Occipital lobe (tissue), 2 donors: Measurements from ENCODE around the gene TCP10L. TPM values are rescaled to one million over a fixed set of nuclear protein-coding genes. Genes with fewer than 3 reads are reported as not detected.
"Not testable (repeated sequence)": the region's sequence is repeated elsewhere in the genome, so short reads cannot be mapped to it uniquely, and the experiment has no call there.

Experiments
- DNase-seq: peaks from one replicate; lab custom pipeline; 2025; lab: John Stamatoyannopoulos, UW
- total RNA-seq: library from RNA; depleted of rRNA; stranded (reverse); fragments of >200 nt; gene quantifications from one replicate; pipeline ENCODE4 v1.2.3, GENCODE V29; 2014

The TCP10L gene
- total RNA-seq, 1 donor from 2014 or later = 1.9 TPM

DNA sequence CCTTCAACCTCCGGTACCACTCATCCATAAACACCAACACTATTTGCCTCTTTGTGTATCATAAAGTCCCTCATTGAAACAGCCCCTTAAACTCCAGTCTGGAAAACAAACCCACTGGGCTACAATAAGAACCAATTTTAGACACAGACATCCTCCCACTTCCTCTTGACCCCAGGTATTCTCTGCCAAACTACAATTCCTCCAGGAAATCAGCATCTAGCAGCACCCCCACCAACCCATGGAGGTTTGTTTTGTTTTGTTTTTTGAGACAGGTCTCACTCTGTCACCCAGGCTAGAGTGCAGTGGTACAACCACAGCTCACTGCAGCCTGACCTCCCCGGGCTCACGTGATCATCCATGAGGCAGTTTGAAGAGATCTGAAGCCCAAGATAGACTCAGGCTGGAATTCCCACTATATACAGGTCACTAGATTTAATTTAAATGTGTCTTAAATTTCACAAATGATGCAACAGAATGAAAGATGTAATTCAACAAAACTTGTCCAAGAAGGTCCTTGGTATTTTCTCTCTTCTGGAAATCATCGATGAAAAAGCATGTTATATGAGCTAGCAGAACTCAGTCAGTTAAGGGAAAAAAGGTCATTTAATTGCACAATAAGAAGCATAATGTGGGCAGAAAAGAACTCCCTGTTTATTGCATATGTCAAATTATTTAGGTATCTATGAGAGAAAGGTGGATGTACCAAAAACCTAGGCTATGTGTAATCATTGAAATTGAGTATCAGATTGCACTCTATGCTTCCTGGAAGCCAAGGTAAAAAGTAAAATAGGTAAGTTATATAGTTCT, 30.3 kb downstream of the TCP10L start:
- DNase-seq = no peak

DNA sequence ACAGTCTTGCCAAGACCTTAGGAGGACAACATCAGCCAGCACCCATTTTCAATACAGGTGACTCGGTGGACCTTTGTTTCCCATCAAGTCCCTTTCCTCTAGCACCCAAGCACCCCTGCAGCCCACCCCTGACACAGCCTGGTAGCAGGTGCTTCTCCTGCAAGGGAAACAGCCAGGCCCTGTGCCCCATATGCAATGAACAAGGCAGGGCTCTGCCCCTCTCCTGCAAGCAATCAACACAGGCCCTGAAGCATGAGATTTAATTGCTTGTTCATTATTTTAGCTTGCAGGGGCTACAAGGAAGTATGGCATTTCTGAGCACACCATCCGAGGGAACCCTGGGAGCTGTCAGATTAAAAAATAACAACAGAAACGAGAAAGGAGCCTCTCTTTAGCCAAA, 35.4 kb downstream of the TCP10L start:
- DNase-seq = no peak

DNA sequence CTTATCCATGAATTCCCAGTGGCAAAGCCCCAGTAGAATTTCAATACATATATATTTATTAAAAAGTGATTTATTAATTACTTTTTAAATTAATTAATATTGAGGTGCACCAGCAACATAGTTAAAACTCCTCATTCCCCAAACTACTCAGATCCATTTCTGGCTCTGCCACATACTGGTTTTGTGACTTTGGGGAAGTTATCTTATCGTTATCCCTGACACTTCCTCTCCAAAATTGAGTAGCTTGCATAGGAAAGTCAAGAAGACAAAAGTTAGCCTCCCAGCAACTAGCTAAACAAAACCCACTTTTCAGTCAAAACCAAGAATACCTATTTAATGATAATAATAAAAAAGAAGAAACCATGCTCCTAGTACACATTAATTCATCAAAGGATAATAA, 35.9 kb downstream of the TCP10L start:
- no peak for DNase-seq

DNA sequence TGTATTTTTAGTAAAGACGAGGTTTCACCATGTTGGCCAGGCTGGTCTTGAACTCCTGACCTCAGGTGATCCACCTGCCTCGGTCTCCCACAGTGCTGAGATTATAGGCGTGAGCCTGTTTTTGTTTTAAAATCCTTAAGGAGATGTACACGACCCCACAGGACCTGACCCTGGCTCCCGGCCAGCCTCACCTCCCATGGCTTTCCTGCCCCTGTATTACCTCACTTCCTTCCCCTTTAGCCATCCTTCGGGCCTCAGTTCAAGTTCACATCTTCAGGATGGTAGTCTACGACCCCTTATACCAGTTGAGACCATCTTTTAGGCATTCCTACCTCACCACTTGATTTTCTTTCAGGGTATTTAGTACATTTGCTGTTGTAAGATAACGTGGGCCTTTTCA, 36.3 kb downstream of the TCP10L start:
- no peak for DNase-seq

DNA sequence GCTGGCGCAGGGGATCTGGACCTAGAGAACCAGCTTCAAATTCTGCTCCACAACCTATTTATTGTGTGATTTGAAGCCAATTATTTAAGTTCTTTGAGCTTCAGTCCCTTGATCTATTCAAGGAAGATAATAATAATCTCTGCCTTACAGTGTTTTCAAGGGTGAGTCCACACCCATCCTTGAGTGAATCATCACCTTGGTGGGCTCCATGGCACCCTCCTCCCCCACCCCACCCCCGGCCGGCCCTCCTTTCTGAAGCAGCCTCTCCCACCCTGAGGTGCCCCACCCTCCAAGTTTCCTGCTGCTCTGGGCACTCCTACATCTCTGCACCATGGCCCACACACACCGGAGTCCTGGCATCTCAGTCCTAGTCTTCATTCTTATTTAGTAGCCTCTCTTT, 38.3 kb downstream of the TCP10L start:
- no peak for DNase-seq

DNA sequence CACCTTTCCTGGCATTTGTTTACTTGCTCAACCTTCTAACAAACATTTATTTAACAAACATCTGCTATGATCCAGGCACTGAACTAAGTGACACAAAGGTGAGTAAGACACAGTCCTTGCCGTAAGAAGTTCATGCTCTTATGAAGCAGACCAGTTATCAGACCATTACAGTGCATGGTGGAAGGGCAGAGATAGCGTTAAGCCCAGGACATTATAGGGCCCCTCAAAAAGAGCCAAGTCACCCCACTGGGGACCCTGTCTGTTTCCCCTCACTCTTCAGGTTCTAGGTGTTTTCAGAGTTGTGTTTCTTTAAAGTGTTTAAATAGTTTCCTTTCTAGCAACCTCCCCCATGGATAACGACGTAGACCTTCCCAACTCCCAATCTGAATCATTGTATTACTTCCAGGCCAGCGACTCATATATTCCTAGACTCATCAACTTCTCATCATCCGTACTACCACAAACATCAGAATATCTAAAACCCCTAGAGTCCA, 39.3 kb downstream of the TCP10L start:
- no peak for DNase-seq

DNA sequence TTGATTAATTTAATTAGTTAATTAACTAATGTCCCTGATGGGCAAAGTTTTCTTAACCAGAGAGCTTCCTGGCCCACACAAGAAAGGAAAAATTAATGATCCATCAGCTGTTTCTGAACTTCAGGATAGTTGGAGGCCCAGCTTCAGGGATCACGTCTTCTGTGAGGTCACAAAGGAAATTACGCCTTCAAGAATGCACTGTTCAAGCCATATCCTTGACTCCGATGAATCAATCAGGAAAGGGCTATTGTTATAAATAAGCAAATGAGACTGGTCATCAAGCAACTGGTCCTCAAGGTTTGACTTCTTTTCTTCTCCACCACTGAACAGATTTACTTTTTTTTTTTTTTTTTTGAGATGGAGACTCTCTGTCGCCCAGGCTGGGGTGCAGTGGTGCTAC, 40.6 kb downstream of the TCP10L start:
- no peak for DNase-seq

DNA sequence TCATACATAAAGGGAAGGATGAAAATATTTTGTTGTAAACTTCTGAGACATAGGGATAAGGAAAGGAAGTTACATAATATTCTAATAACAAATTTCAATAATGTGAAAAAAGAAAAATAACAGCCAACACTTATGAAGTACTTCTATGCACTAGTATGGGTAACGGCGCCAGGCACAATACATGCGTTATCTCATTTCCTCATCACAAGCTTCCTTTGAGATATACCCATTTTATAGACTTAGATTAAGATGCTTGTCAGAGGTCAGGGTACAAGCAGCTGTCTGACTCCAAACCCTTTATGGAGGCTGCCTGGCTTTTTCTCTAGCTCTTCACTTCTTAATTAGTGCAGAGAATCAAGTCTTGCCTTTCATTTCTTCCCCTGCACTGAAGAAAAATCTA, 41.3 kb downstream of the TCP10L start:
- DNase-seq = no peak

DNA sequence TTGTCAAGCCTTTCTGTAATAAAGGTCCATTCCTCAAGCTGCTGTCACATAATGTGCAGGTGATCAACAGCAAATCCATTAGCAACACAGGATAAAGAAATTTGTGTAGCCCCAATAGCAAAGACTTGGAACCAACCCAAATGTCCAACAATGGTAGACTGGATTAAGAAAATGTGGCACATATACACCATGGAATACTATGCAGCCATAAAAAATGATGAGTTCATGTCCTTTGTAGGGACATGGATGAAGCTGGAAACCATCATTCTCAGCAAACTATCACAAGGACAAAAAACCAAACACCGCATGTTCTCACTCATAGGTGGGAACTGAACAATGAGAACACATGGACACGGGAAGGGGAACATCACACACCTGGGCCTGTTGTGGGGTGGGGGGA, 42.3 kb downstream of the TCP10L start:
- not testable (repeated sequence) for DNase-seq

DNA sequence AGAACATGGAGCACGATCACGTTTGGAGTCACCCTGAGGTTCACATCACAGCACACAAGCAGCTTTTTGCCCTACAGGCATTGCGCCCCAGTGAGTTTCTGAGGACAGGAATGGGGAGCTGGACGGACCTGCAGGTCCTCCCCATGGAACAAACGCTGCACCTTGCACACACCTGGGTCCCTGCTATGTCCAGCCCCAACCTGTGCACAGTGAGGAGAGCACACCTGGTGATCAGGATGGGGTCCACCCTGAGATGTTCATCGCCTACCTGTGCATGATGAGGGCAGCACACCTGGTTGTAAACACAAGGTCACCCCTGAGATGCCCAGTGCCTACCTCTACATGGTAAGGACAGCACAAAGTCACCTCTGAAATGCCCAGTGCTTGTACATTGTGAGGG, 45.9 kb downstream of the TCP10L start:
- DNase-seq = no peak

DNA sequence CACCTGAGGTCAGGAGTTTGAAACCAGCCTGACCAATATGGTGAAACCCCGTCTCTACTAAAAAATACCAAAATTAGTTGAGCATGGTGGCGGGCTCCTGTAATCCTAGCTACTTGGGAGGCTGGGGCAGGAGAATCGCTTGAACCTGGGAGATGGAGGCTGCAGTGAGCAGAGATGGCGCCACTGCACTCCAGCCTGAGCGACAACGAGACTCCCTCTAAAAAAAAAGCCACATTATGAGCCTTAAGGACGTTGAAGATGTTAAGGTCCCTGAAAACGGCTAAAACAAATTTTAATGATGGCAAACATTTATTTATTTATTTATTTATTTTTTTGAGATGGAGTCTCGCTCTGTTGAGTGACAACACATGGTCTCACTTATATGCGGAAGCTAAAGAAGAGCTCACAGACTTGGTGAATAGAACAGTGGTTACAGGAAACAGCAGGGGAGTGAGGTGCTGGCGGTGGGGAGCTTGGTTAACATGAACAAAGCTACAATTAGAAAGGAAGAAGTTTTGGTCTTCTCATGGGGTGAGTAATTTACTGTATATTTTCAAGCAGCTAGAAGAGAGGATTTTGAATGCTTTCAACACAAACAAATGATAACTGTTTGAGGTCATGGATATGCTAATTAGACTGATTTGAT, 47.1 kb downstream of the TCP10L start:
- no peak for DNase-seq

DNA sequence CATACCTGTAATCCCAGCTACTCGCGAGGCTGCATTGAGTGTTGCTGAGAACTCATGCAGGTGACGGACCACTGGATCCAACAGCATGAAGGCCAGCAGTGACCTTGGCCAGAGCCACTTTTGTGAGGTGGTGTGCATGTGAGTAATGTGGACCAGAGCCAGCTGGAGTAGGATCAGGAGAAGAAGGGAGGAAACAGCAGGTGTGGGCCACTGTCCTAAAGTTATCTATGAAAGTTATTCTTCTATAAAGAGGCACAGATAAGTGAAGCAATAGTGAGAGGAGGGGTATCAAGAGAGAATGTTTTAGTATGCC, 47.8 kb downstream of the TCP10L start:
- no peak for DNase-seq

DNA sequence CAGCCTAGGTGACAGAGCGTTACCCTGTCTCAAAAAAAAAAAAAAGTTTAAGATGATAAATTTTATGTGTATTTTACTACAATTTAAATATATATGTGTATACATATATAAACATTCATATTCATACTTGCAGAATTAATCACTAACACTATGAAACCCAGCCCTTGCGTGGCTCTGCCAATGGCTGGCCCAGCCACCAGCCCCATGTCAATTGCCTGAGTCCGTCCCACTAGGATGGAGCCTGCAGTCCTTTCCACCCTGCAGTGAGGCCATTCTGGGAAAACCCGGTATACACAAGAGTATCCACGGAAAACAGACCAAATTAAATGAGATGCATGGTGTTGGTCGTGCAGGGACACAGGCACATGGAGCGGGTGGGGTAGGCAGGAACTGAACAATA, 49.7 kb downstream of the TCP10L start:
- DNase-seq = no peak

DNA sequence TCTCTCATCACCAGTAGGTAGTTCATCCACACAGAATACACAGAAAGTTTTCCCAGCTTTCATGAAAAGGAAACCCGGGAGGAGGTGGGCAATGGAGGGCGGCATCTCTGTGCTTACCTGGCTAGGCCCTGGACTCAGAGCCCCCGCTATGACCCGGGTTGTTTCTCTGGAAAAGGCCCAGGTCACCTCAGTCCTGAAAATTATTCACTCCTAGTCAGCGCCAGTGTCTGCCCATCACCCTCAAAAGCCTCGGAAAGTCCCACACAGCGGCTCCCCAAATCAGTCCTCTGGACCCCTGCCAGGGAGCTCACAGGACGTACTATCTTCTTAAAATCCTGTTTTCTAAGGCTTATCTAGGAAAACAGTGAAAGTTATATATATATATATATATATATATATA, 51.2 kb downstream of the TCP10L start:
- no peak for DNase-seq

DNA sequence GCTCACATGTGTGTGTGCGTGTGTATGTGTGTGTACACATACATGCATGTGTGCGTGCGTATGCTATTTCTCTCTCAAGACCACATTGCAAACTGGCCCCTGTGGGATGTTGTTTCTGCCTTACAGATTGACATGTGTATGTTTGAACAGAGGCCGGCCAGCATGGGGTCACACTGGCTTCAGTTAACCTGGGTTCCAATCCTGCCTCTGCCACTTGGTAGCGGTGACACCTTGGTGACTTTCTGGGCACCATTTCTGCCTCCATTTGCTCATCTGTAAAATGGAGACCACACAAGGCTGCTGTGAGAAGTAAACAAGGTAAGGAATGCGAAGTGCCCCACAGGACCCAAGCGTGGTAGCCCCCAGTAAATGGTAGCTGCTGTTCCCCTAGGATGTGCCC, 51.7 kb downstream of the TCP10L start:
- no peak for DNase-seq

DNA sequence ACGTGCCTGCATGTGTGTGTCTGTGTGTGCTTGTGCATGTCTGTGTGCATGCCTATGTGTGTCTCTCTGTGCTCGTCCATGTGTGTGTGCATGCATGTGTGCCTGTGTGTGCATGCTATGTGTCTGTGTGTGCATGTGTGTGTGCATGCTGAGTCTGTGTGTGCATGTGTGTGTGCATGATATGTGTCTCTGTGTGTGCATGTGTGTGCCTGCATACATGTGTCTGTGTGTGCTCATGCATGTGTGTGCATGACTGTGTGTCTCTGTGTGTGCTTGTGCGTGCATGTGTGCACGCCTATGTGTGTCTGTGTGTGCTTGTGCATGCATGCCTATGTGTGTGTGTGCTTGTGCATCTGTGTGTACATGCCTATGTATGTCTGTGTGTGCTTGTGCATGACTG, 52.3 kb downstream of the TCP10L start:
- DNase-seq = no peak

DNA sequence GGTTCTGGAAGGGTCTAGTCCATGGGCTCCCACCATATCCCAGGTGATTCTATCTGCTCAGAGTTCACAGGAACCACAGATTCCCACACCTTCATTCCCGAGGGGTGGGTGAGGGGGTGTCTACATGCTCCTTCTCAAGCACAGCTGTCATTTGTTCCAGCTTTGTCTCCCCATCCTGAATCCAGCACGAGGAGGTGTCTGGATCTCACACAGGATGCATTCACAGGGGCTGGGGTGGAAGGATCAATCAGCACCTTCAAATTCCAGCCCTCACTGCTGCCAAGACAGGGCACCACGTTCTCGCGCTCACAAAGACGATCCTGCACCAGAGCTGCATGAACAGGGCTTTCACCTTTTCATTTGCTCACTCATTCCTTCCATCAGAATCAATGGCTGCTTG, 52.7 kb downstream of the TCP10L start:
- DNase-seq = no peak

DNA sequence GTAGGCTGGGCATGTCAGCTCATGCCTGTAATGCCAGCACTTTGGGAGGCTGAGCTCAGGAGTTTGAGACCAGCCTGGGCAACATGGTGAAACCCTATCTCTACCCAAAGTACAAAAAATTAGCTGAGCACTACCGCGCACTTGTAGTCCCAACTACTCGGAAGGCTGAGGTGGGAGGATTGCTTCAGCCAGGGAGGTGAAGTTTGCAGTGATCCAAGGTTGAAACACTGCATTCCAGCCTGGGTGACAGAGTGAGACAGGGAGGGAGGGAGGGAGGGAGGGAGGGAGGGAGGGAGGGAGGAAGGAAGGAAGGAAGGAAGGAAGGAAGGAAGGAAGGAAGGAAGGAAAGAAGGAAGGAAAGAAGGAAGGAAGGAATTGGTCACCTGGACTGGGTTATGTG, 53.8 kb downstream of the TCP10L start:
- not testable (repeated sequence) for DNase-seq

DNA sequence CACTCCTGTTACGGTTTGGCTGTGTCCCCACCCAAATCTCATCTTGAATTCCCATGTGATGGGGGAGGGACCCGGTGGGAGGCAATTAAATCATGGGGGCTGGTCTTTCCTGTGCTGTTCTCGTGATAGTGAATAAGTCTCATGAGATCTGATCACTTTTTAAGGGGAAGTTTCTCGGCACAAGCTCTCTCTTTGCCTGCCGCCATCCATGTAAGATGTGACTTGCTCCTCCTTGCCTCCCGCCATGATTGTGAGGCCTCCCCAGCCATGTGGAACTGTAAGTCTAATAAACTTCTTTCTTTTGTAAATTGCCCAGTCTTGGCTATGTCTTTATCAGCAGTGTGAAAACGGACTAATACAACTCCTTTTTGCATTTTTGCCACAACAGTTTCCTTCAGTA, 54.5 kb downstream of the TCP10L start:
- not testable (repeated sequence) for DNase-seq

DNA sequence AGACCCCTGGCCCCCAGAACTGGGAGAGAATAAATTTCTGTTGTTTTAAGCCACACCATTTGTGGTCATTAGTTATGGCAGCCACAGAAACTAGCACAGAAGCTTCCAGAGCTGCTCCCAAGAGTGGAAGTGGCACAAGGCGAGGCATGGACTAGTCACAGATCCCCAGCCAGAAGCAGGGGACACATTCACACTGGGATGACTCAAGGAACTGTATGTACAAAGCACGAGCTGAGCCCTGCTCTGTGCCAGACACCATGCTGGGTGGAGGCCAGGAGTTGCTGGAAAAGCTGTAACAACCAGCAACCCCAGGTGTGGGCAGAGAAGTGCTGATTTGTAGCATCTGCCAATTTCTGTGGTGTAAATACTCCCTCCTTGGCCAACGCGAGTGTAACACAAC, 55.6 kb downstream of the TCP10L start:
- no peak for DNase-seq

DNA sequence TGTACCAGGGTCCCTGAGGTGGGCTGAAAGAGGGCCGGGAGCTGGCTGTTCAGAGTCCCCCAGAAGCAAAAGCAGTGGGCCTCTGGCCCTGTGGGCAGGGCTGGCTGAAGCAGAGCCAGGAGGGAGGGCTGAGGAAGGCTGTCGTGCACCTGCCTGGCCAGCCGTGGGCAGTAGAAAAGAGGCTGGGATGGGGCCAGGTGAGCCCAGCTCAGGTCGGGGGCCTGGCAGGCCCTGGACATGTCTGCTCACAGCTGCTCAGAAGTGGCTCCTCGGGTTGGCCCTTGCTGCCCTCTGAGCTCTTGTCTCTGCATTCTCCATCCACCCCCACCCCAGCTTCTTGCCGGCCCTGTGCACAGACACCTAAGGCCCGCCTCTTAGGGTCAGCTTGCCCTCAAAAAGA, 60.0 kb downstream of the TCP10L start:
- DNase-seq = no peak

DNA sequence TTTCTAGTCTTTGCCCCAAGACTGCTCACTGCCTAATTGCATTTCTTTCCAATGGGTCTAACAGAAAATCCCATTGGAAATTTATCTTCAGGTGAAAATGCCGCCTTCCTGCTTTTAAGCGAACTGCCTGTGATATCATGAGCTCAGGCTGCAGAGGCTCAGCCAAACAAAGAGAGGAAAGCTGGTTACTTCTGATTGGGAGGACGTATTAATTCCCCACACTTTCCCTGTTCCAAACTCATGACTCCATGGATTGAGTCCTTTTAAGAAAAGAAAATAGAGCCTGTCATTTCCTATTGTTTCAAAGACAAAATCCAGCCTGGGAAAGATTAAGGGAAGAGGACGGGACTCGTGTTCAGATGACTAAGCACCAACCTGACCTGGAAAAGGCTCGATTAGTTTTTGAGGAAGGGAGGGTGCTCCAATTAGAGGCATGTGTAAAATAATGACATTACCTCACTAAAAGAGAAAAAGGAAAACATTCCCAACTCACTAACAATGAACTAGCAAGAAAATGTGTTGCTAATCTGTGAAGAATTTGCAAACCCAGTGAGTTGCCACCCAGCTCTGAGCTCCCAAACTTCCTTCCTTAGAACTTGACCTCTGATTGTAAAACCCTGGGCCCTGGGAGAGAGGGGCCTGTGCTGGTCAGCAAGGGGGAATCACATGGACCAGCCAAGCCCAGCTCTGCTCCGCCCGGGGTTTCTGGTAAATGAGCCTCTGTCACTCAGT, 61.2 kb downstream of the TCP10L start:
- DNase-seq = no peak
